ENCODE data around the gene SLN. TPM values are rescaled to one million over a fixed set of nuclear protein-coding genes. Genes with fewer than 3 reads are reported as not detected.

The SLN gene
- not detected in 2 replicates for total RNA-seq

GRCh38 chr11:107711861-107712755 lies at the start of gene SLN:
Gene SLN, minus strand, starts transcription at chr11:107712056.

Other genes starting within 250 kb of the SLN start
- 9.5 and 11.0 TPM in 2 replicates for gene ALKBH8, start 146.3 kb downstream of the SLN start, total RNA-seq
- gene ELMOD1, start 120.9 kb downstream of the SLN start, total RNA-seq, result 0.11 TPM in 1 of 2 replicates, not detected in the other
- gene SLC35F2, start 146.7 kb upstream of the SLN start, total RNA-seq, result 1.8 and 3.9 TPM in 2 replicates
- gene RAB39A, start 216.4 kb upstream of the SLN start, total RNA-seq, result not detected in 2 replicates

All from articular chondrocyte of knee joint (primary cell).